Measurements from ENCODE around the gene AGBL1. TPM values are rescaled to one million over a fixed set of nuclear protein-coding genes. Genes with fewer than 3 reads are reported as not detected.

The AGBL1 gene
- total and polyA plus RNA-seq, 2 donors (not counting 3 experiments of a cell fraction or from before 2014, with no cell fraction given), result not detected

GRCh38 chr15:86834115-86834863 is 754.6 kb downstream of the AGBL1 start:
- H3K9me1 ChIP-seq (replicated peaks; ENCODE audit: control insufficient read depth, extremely low read depth, insufficient read depth, low read length), result no peaks in the 10 kb centered on the region
- FAIRE-seq, result no peak
- CTCF ChIA-PET, result no interaction called here
- H3K36me3 ChIP-seq (ENCODE audit: control insufficient read depth in 2 of 2, extremely low read depth in 1 of 2, insufficient read depth in 2 of 2, low read length in 2 of 2), result no peaks in the 10 kb centered on the region
- DNase-seq (ENCODE audit: low read depth, low spot score), result no peak
- no TSS peak for BruUV-seq (replicated peaks)
- TF ChIP-seq POLR2AphosphoS5 (IDR thresholded peaks at IDR 0.05; ENCODE audit: insufficient read depth, low read depth, low read length) (no peak), EZH2 (IDR thresholded peaks at IDR 0.05; ENCODE audit: borderline replicate concordance, low read depth, low read length, severe bottlenecking) (no peak), MAX (IDR thresholded peaks at IDR 0.05; ENCODE audit: insufficient read depth, insufficient read length) (no peak), FOS (IDR thresholded peaks at IDR 0.05; ENCODE audit: borderline replicate concordance, insufficient read depth, low read length) (no peak), JUN (IDR thresholded peaks at IDR 0.05; ENCODE audit: borderline replicate concordance, insufficient read depth, insufficient read length, low read depth) (no peak), GATA2 (IDR thresholded peaks at IDR 0.05; ENCODE audit: insufficient read depth, insufficient read length, low read depth, low read length) (no peak), MYC (IDR thresholded peaks at IDR 0.05; ENCODE audit: low read depth, low read length) (no peak), CTCF (IDR thresholded peaks at IDR 0.05; ENCODE audit: extremely low read depth in 1 of 2, insufficient read depth in 1 of 2, low read depth in 1 of 2, low read length in 2 of 2) (no peak), POLR2A (IDR thresholded peaks at IDR 0.05; ENCODE audit: low read depth, low read length) (no peak)
- H3K4me1 ChIP-seq (ENCODE audit: control insufficient read depth, extremely low read depth, insufficient read depth, low read length), result no peaks in the 10 kb centered on the region
- no peak overlapping the region for H3K4me3 ChIP-seq (replicated peaks in 1 of 3; ENCODE audit: insufficient read depth in 1 of 3, low read depth in 1 of 3, low read length in 3 of 3)
- H3K9me3 ChIP-seq (replicated peaks; ENCODE audit: control insufficient read depth, insufficient read depth, low read length), result peaks cover 1% of the 10 kb centered on the region
- no peaks in the 10 kb centered on the region for H3K27me3 ChIP-seq (ENCODE audit: control insufficient read depth in 2 of 2, insufficient read depth in 2 of 2, low read length in 2 of 2)
- no peak overlapping the region for H3K9ac ChIP-seq (replicated peaks; ENCODE audit: extremely low read depth, insufficient read depth, low read length)
- no peaks in the 10 kb centered on the region for H4K20me1 ChIP-seq (replicated peaks; ENCODE audit: control insufficient read depth, extremely low read depth, insufficient read depth, low read length)
- dilution Hi-C loops (cut with MboI; ENCODE audit: extremely low pct_ligation_motif_present, low sequenced_read_pairs) (no loop called here), intact Hi-C loops (cut with micrococcal nuclease) (no loop called here)
- H2AFZ ChIP-seq (ENCODE audit: low read depth, low read length), result no peak overlapping the region
- no peak overlapping the region for H3K27ac ChIP-seq (ENCODE audit: insufficient read depth, low read depth, low read length)
- POLR2A ChIA-PET, result no interaction called here
- H3K79me2 ChIP-seq (ENCODE audit: control insufficient read depth, insufficient read depth, low read length), result no peaks in the 10 kb centered on the region
- no peak overlapping the region for H3K4me2 ChIP-seq (ENCODE audit: insufficient read depth, low read length)

Data from endothelial cell of umbilical vein (primary cell).